Loucy (cell line): ENCODE measurements around the gene TFEB.

Experiments used
- H2AFZ ChIP-seq: fragments of 200-600 bp; sonication (generic); 2 replicates; pipeline ENCODE4 v1.6.0; 2016; ENCODE audit warnings: antibody characterized with exemption, mild to moderate bottlenecking, low read length, moderate library complexity
- H3F3A ChIP-seq: fragments of 200-600 bp; 2 replicates; pipeline ENCODE4 v1.6.0; 2016; ENCODE audit warnings: antibody characterized with exemption, low read depth, mild to moderate bottlenecking
- H3K27me3 ChIP-seq: fragments of 200-600 bp; sonication (generic); 2 replicates; pipeline ENCODE4 v1.6.1; 2014; ENCODE audit warnings: low read length, mild to moderate bottlenecking; ENCODE audit not compliant: insufficient read depth, poor library complexity, severe bottlenecking
- H3K36me3 ChIP-seq: fragments of 200-600 bp; sonication (generic); 2 replicates; pipeline ENCODE4 v1.6.1; 2016; ENCODE audit warnings: low read length; ENCODE audit not compliant: insufficient read depth
- H3K4me1 ChIP-seq: fragments of 200-600 bp; sonication (generic); 2 replicates; pipeline ENCODE4 v1.5.1; 2014; ENCODE audit warnings: low read length, mild to moderate bottlenecking; ENCODE audit not compliant: insufficient read depth, poor library complexity, severe bottlenecking
- H3K4me2 ChIP-seq: fragments of 200-600 bp; sonication (generic); 2 replicates; pipeline ENCODE4 v1.6.0; 2014; ENCODE audit warnings: antibody characterized with exemption, low read length, low read depth, mild to moderate bottlenecking; ENCODE audit not compliant: poor library complexity, severe bottlenecking
- H3K4me3 ChIP-seq: fragments of 200-600 bp; sonication (generic); 2 replicates; pipeline ENCODE4 v1.5.1; 2014; ENCODE audit warnings: low read length, mild to moderate bottlenecking, mixed read lengths; ENCODE audit not compliant: poor library complexity, severe bottlenecking
- H3K79me2 ChIP-seq: fragments of 200-600 bp; sonication (generic); 2 replicates; pipeline ENCODE4 v1.6.1; 2014; ENCODE audit warnings: low read length; ENCODE audit not compliant: insufficient read depth
- H3K9ac ChIP-seq: fragments of 200-600 bp; sonication (generic); 2 replicates; pipeline ENCODE4 v1.6.0; 2014; ENCODE audit warnings: mild to moderate bottlenecking, low read depth, low read length, moderate library complexity; ENCODE audit not compliant: poor library complexity, severe bottlenecking
- H3K9me2 ChIP-seq: fragments of 200-600 bp; sonication (generic); replicated peaks from 2 replicates; pipeline ENCODE4 v1.6.1; 2016; ENCODE audit warnings: low read depth, low read length, mixed read lengths
- H3K9me3 ChIP-seq: fragments of 200-600 bp; sonication (generic); 2 replicates; pipeline ENCODE4 v1.6.1; 2014; ENCODE audit warnings: mild to moderate bottlenecking, antibody characterized with exemption, low read length, low read depth; ENCODE audit not compliant: insufficient read depth
- H4K20me1 ChIP-seq: fragments of 200-600 bp; sonication (generic); 2 replicates; pipeline ENCODE4 v1.6.0; 2014; ENCODE audit warnings: antibody characterized with exemption, low read length, mild to moderate bottlenecking; ENCODE audit not compliant: insufficient read depth, poor library complexity, severe bottlenecking
- CTCF ChIP-seq: fragments of 200-600 bp; sonication (generic); conservative IDR thresholded peaks from 2 replicates; pipeline ENCODE4 v1.5.1; 2014; ENCODE audit warnings: mild to moderate bottlenecking, antibody characterized with exemption, low read length
- EZH2phosphoT487 ChIP-seq: fragments of 200-600 bp; IDR thresholded peaks from 2 replicates; pipeline ENCODE4 v1.6.1; 2018; ENCODE audit warnings: antibody characterized with exemption, mild to moderate bottlenecking, moderate library complexity, borderline replicate concordance

The TFEB gene

GRCh38 chr6:41781366-41781730, 45.9 kb upstream of the TFEB start:
- Histone ChIP-seq H3K9me2 (no peaks in the 10 kb centered on the region), H4K20me1 (peaks cover 10% of the 10 kb centered on the region), H2AFZ (0 out of 2 replicates have a peak overlapping the region, but pooled peaks have one; percentile 59), H3K9me3 (no peaks in the 10 kb centered on the region), H3K27me3 (no peaks in the 10 kb centered on the region), H3K4me2 (peak overlapping the region; percentile 97), H3F3A (no peaks in the 10 kb centered on the region), H3K4me1 (peaks cover 31% of the 10 kb centered on the region), H3K4me3 (peak overlapping the region; percentile 91), H3K36me3 (no peaks in the 10 kb centered on the region), H3K9ac (peak overlapping the region; percentile 73), H3K79me2 (peaks cover 19% of the 10 kb centered on the region)
- TF ChIP-seq EZH2phosphoT487 (no peak), CTCF (no peak)

- Histone ChIP-seq H3K9ac (peak within 1 kb of the TSS; percentile 79), H3K36me3 (no peaks in the 10 kb centered on the region), H4K20me1 (peaks cover 5% of the 10 kb centered on the region), H3K4me2 (peak within 1 kb of the TSS; percentile 97), H3K9me2 (no peaks in the 10 kb centered on the region), H3K9me3 (no peaks in the 10 kb centered on the region), H3F3A (no peaks in the 10 kb centered on the region), H3K4me3 (peak within 1 kb of the TSS; percentile 96), H3K4me1 (peaks cover 27% of the 10 kb centered on the region), H3K27me3 (no peaks in the 10 kb centered on the region), H2AFZ (peak within 1 kb of the TSS; percentile 92), H3K79me2 (peaks cover 13% of the 10 kb centered on the region)
- TF ChIP-seq CTCF (no peak), EZH2phosphoT487 (no peak)
Observed at GRCh38 chr6:41780551-41781365, 45.4 kb upstream of the TFEB start, which contains the start of gene PRICKLE4. PRICKLE4 (plus strand) TSS chr6:41780782; CDS start chr6:41783474, 2,692 bp downstream.

GRCh38 chr6:41779788-41780550, 44.6 kb upstream of the TFEB start, which contains the start of gene FRS3:
FRS3 (minus strand) TSS chr6:41779900; CDS start chr6:41776987, 2,913 bp downstream.
- Histone ChIP-seq H3K4me1 (peaks cover 19% of the 10 kb centered on the region), H3K4me3 (peak within 1 kb of the TSS; percentile 96), H3K27me3 (no peaks in the 10 kb centered on the region), H3F3A (no peaks in the 10 kb centered on the region), H3K79me2 (peaks cover 9% of the 10 kb centered on the region), H3K9ac (peak within 1 kb of the TSS; percentile 79), H3K36me3 (no peaks in the 10 kb centered on the region), H3K4me2 (peak within 1 kb of the TSS; percentile 97), H3K9me3 (no peaks in the 10 kb centered on the region), H4K20me1 (peaks cover 5% of the 10 kb centered on the region), H3K9me2 (no peaks in the 10 kb centered on the region), H2AFZ (peak within 1 kb of the TSS; percentile 92)
- TF ChIP-seq CTCF (peak; percentile 88), EZH2phosphoT487 (no peak)
